Adipocyte (in vitro differentiated cells): ENCODE data around the gene IGFBP4.

Source experiments
- DNase-seq: peaks from one replicate; pipeline ENCODE4 v3.0.0-alpha.2; 2015; ENCODE audit warnings: low read depth
- H3K27me3 ChIP-seq: replicated peaks from 2 replicates; pipeline ENCODE4 v1.7.0; 2013; ENCODE audit warnings: mild to moderate bottlenecking, low read length, moderate library complexity; ENCODE audit not compliant: control insufficient read depth, insufficient read depth
- H3K36me3 ChIP-seq: 2 replicates; pipeline ENCODE4 v1.7.0; 2013; ENCODE audit warnings: low read length, mild to moderate bottlenecking, moderate library complexity; ENCODE audit not compliant: control insufficient read depth, insufficient read depth, severe bottlenecking
- H3K4me1 ChIP-seq: 2 replicates; pipeline ENCODE4 v1.7.0; 2013; ENCODE audit warnings: mild to moderate bottlenecking, low read length, moderate library complexity; ENCODE audit not compliant: control insufficient read depth, insufficient read depth
- H3K4me3 ChIP-seq: 2 replicates; pipeline ENCODE4 v1.7.0; 2013; ENCODE audit warnings: mild to moderate bottlenecking, low read length, moderate library complexity
- H3K9ac ChIP-seq: 2 replicates; pipeline ENCODE4 v1.7.0; 2013; ENCODE audit warnings: mild to moderate bottlenecking, low read length, moderate library complexity
- H3K9me3 ChIP-seq: 2 replicates; pipeline ENCODE4 v1.7.0; 2013; ENCODE audit warnings: mild to moderate bottlenecking, low read length, moderate library complexity; ENCODE audit not compliant: control insufficient read depth

The IGFBP4 gene

DNA sequence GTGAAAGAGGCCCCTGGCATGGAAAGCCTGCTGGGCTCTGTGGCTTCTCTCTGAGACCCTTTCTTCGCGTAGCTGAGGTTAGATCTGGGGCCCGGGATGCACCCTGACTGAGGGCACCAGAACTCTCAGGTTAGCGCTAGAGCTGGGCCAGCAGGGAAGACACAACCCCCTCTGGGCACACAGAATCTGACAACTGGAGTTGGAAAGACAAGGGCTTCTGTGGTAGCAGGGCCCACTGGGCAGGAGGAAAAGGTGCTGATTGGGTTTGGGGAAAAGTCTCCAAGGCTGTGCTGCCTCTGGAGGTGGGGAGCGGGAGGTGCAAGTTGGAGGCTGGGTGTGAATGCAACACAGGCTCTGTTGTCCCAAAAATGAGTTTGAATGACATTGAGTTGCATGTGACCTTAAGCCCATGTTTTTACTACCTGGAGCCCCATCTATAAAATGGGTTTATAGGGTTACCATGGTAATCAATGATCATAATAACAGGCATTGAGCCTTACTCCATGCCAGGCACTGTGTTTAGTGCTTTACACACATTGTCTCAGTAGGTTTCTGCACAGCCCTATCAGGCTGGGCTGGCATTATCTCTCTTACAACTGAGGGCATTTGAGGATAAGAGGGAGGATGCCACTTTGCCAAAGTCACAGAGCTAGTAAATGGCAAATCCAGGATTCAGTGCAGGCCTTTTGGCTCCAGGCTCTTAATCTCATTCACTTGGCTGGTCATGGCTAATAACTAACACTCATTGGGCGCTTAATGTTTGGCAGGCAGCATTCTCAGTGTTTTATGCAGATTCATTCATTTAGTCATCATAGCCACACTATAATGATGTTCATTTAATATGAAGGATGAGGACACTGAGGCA, 9.5 kb upstream of the IGFBP4 start:
- H3K9me3 ChIP-seq = no peaks in the 10 kb centered on the region
- no peak for DNase-seq

DNA sequence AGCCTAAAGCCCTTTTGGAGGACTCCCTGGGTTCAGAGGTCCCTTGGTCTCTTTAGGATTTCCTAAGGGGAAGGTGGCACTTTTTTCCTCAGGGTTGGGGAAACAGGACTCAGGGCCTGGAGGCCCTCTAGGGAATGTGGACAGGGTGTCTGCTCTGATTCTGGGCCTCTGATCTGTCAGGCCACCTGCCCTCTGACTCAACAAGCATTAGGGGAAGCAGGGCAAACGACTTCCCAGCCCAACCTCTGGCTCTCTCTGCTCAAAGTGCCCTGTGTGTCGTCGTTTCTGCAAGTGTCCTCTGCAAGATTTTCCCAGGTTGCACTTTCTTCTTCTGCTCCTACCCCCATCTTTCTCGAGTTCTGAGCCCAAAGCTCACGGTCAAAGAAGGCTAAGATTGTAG, 6.6 kb upstream of the IGFBP4 start:
- no peak for DNase-seq
- Histone ChIP-seq H3K27me3 (no peaks in the 10 kb centered on the region), H3K4me3 (no peak overlapping the region), H3K36me3 (no peaks in the 10 kb centered on the region), H3K4me1 (peaks cover 19% of the 10 kb centered on the region), H3K9ac (no peak overlapping the region), H3K9me3 (no peaks in the 10 kb centered on the region)

More for the DNA sequence above, 9.5 kb upstream of the IGFBP4 start:
- Histone ChIP-seq H3K4me1 (peaks cover 19% of the 10 kb centered on the region), H3K4me3 (no peak overlapping the region), H3K9ac (peak overlapping the region; percentile 1), H3K27me3 (no peaks in the 10 kb centered on the region), H3K36me3 (no peaks in the 10 kb centered on the region)

DNA sequence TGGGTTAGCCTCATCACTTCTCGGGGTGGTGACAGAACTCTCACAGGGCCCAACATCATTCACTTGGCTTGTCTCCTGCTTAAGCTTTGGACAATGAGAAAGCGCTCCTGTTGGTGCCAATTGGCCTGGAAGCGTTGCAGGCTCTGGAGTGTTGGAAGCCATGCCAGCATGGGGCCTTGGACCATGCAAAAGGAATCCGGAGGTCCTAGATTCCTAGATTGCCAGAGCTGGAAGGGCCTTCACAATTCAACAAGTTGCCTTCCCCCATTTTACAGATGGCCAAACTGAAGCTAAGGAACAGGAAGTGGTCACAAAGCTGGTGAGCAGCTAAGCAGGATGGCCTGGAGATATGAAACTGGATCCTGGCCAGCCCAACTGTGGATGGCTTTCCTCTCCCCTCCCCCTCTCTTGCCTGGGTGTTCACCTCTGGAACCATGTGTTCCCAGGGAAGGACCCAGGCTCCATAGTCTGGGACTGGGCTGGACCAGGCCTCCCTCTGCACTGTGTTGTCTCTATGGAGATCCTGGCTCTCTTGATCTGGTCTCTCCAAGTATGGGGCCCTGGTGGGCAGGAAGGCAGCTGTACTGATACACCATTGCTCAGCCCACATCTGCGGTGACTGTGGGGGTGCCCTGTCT, 6.0 kb upstream of the IGFBP4 start:
- H3K9me3 ChIP-seq = no peaks in the 10 kb centered on the region

DNA sequence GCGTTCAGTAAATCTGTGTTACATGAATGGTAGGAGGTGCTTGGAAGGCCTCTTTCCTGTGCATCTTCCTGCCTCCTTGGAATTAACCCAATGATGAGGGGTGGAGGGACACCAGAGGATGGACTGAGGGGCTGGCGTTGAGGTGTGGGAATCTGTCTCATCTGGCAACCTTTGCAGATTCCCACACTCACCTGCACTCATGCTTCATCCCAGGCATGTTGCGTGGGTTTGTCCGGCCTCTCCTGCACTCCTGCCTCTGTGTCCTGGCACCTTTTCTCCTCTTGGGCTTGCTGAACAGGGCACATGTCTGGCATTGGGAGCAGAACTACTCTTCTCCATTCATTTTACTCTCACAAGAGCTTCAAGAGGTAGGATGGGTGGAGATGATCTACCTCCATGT, 3.1 kb upstream of the IGFBP4 start:
- no peaks in the 10 kb centered on the region for H3K9me3 ChIP-seq
- H3K36me3 ChIP-seq = no peaks in the 10 kb centered on the region
- no peaks in the 10 kb centered on the region for H3K27me3 ChIP-seq
- H3K9ac ChIP-seq = no peak overlapping the region
- no peak for DNase-seq
- no peak overlapping the region for H3K4me3 ChIP-seq
- H3K4me1 ChIP-seq = peaks cover 17% of the 10 kb centered on the region

More for the DNA sequence above, 6.0 kb upstream of the IGFBP4 start:
- no peak overlapping the region for H3K9ac ChIP-seq
- H3K27me3 ChIP-seq = no peaks in the 10 kb centered on the region
- H3K4me1 ChIP-seq = peaks cover 20% of the 10 kb centered on the region
- DNase-seq = no peak
- H3K36me3 ChIP-seq = no peaks in the 10 kb centered on the region
- no peak overlapping the region for H3K4me3 ChIP-seq

DNA sequence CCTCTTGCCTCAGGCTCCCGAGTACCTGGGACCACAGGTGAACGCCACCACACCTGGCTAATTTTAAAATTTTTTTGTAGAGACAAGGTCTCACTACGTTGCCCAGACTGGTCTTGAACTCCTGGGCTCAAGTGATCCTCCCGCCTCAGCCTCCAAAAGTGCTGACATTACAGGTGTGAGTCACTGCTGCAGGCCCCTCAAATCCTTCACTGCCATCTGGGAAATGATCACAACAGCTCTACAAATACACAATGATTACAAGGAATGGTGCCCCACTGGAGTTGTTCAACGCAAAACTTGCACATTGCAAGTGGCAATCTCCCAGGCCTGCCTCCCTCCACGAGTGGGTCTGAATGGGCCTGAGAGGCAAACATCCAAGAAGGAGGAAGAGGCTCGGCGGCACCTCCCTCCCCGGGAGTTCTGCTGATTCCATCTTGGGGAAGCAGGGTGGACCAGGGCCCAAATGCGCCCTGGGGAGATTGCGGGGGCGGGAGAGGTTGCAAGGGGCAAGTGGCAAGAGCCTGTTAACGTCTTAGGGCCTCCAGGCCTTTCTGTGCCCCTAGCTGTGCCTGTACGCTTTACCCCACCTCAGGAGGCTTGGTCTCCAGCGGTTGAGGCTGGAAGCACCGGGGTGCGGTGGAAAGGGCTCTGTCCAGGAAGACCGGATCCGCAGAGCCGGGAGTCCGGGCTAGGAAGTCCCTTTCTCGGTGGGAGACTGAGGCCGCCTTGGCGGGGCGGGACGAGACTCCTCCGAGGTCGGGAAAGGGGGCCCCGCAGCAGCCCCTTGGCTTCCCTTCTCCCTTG, 656 bp upstream of the IGFBP4 start:
- H3K4me3 ChIP-seq = peak overlapping the region; percentile 84

DNA sequence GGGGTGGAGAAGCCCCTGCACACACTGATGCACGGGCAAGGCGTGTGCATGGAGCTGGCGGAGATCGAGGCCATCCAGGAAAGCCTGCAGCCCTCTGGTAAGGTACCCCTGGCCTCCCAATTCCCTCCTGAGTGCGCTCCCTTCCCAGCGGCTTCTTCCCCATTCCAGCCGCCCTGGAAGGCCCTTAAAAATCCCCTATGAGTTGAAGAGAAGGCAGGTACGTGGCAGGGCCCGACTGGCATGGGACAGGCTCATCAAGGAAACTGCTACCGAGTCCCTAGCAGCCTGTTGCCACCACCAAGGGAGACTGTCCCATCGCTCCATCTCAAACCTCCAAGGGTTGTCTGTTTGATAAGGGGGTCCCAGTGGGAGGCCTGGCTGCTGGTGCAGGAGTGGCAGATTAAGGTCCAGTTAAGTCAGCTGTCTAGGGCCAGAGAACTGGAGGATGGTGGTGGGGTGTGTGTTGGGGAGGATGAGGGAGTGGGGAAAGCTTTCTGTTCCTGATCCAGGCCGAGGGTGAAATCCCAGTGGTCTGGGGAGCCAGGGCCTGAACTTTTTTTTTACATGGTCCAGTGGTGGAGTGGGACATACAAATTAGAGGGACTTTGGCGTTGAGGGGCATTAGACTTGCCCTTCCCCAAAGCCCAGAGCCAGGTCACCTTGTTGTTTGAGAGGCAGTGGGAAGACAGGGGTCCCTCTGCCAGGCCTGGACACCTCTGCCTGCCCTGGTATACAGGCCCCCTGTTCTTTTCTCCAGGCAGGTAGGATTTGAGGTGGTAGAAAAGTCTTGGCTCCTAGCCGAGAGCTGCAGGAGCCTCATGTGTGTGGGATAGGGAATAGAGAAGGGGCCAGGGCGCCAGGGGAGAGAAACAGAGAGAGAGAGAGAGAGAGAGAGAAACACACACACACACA, 994 bp downstream of the IGFBP4 start:
- Histone ChIP-seq H3K36me3 (peaks cover 11% of the 10 kb centered on the region), H3K4me3 (peak overlapping the region; percentile 90), H3K9ac (peak overlapping the region; percentile 98), H3K9me3 (no peaks in the 10 kb centered on the region), H3K4me1 (peaks cover 36% of the 10 kb centered on the region), H3K27me3 (no peaks in the 10 kb centered on the region)
- peak; percentile 36 for DNase-seq

More for the DNA sequence above, 656 bp upstream of the IGFBP4 start:
- DNase-seq = peak; percentile 52
- H3K9ac ChIP-seq = peak overlapping the region; percentile 98
- peaks cover 7% of the 10 kb centered on the region for H3K36me3 ChIP-seq
- H3K27me3 ChIP-seq = no peaks in the 10 kb centered on the region
- no peaks in the 10 kb centered on the region for H3K9me3 ChIP-seq
- H3K4me1 ChIP-seq = peaks cover 21% of the 10 kb centered on the region

DNA sequence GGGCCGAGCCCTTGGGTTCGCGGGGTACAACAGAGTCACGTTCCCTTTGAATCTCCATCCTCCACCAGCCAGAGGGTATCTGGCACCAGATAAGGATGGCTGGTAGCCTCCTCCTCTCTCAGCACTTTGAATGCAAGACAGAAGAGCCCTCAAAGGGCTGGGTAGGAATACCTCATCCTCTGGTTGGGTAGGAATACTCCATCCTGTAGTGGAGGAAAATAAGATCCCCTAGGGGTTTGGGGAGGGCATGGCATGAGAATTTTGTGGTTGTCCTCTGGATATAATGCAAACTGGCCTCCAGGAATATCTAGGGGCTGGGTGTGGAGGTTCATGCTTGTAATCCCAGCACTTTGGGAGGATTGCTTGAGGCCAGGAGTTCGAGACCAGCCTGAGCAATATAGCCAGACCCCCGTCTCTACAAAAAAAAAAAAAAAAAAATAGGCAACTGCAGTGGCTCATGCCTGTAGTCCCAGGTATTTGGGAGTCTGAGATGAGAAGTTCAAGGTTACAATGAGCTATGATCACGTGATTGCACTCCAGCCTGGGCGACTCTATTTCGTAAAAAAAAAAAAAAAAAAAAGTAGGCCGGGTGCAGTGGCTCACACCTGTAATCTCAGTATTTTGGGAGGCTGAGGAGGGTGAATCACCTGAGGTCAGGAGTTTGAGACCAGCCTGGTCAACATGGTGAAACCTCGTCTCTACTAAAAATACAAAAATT, 2.7 kb downstream of the IGFBP4 start:
- peak overlapping the region; percentile 90 for H3K4me3 ChIP-seq
- peaks cover 11% of the 10 kb centered on the region for H3K36me3 ChIP-seq
- H3K4me1 ChIP-seq = peaks cover 50% of the 10 kb centered on the region
- no peaks in the 10 kb centered on the region for H3K27me3 ChIP-seq
- peak overlapping the region; percentile 98 for H3K9ac ChIP-seq
- DNase-seq = peak; percentile 60
- H3K9me3 ChIP-seq = no peaks in the 10 kb centered on the region

DNA sequence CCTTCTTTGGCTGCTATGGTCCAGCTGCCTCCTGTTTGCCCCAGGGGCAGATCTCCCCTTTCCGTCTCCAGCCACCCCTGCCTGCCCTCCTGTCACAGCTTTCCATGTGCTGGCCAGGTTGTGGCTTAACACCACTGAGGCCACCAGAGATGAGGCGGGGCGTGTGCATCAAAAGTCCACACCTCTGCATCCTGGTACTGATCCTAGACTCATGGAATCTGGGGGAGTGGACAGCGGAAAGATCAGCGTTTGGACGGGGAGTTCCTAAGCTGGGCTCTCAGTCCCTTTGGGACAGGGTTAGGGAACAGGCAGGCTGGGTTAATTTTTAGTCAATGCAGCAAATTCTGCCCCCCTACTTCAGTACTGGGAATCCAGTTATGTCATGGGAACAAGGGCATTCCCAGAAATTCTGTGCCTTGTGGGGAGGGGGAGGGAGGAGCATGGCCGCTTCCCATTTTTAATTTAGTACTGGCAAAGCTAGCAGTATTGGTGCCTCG, 3.9 kb downstream of the IGFBP4 start:
- peak; percentile 16 for DNase-seq
- Histone ChIP-seq H3K9me3 (no peaks in the 10 kb centered on the region), H3K36me3 (peaks cover 11% of the 10 kb centered on the region), H3K27me3 (no peaks in the 10 kb centered on the region), H3K9ac (peak overlapping the region; percentile 98), H3K4me1 (peaks cover 61% of the 10 kb centered on the region), H3K4me3 (peak overlapping the region; percentile 90)

DNA sequence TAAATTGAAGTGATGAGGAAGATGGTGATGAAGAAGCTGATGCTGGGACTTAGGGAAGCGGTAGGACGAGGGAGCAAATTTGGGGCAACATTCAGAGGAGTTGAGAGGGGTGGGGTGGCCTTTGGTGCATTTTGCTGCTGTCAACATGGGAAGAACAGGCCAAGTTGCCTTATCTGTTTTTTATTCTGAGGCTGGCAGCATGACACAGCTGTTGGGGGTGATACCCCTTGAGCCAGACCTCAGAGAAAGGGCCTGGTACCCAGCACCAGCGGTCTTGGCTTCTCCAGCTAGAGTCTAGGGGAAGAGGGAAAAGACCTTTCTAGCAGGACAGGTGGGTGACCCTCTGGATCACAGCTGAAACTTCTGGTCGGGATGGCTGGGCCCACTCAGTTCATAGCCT, 4.6 kb downstream of the IGFBP4 start:
- H3K9me3 ChIP-seq = no peaks in the 10 kb centered on the region
- peak overlapping the region; percentile 98 for H3K9ac ChIP-seq
- peak overlapping the region; percentile 90 for H3K4me3 ChIP-seq
- no peaks in the 10 kb centered on the region for H3K27me3 ChIP-seq
- DNase-seq = no peak
- H3K36me3 ChIP-seq = peaks cover 14% of the 10 kb centered on the region
- peaks cover 61% of the 10 kb centered on the region for H3K4me1 ChIP-seq

DNA sequence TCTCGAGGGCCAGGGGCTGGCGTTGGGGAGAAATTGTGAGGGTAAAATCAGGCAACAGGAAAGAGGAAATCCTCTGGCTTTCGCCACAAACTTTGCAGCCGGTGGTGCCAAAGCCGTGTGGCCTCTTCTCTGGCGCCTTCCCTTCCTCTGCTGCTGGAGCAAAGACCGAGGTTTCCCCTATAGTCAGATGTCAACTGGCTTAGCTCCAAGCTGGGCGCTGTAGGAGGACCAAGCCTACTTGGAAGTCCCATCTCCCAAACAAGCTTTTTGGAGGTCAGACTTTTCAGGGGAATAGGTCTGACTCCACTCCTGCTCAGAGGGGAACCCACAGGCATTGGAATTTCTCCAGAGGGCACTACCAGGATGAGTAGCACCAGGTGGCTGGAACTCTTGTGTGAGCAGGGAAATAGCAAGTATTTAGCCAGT, 5.0 kb downstream of the IGFBP4 start:
- H3K27me3 ChIP-seq = no peaks in the 10 kb centered on the region
- peak; percentile 52 for DNase-seq
- no peaks in the 10 kb centered on the region for H3K9me3 ChIP-seq
- peaks cover 18% of the 10 kb centered on the region for H3K36me3 ChIP-seq
- H3K9ac ChIP-seq = peak overlapping the region; percentile 98
- peak overlapping the region; percentile 90 for H3K4me3 ChIP-seq
- H3K4me1 ChIP-seq = peaks cover 65% of the 10 kb centered on the region
